HCT116 (cell line): Measurements from ENCODE around the gene DBNL. TPM values are rescaled to one million over a fixed set of nuclear protein-coding genes. Genes with fewer than 3 reads are reported as not detected.
"Not testable (repeated sequence)": the region's sequence is repeated elsewhere in the genome, so short reads cannot be mapped to it uniquely, and the experiment has no call there.

Experiments used
- ATAC-seq: fragments of 200-7000 bp; cut with Tn5 transposase; 2 replicates; pipeline ENCODE4 v1.9.1; 2020; ENCODE audit warnings: mild to moderate bottlenecking, moderate library complexity
- BruUV-seq: library from RNA; stranded (reverse); fragments of 400-500 nt; replicated peaks from 2 replicates; lab custom pipeline; 2021; lab: Mats Ljungman, UMichigan
- CTCF ChIA-PET: fragments of 300-600 bp; sonication (Branson Sonifier 250); formaldehyde crosslinking; loops from one replicate; lab custom pipeline; 2021; ENCODE audit warnings: antibody characterized with exemption; lab: Charles Lee
- POLR2A ChIA-PET: fragments of 300-600, 350-600 bp; sonication (Branson Sonifier 250); formaldehyde crosslinking; loops from one replicate; lab custom pipeline; 2021; ENCODE audit warnings: antibody characterized with exemption; lab: Charles Lee
- RAD21 ChIA-PET, 2 experiments: fragments of 300-600 bp; sonication (Branson Sonifier 250); formaldehyde crosslinking; loops; one replicate each; lab custom pipeline; 2023; ENCODE audit warnings: low total read pairs in 2 of 2; ENCODE audit not compliant: uncharacterized antibody in 2 of 2, unreplicated experiment in 2 of 2, low non-redundant PET in 1 of 2; lab: Charles Lee
- DNase-seq: peaks from one replicate; pipeline ENCODE4 v3.0.0-alpha.2; 2010; ENCODE audit warnings: low read depth, low spot score
- H2AFZ ChIP-seq: fragments of 200-600 bp; shearing (Covaris generic), sonication (generic); 2 replicates; pipeline ENCODE4 v1.6.1; 2017; ENCODE audit warnings: low read depth, mixed run types, mixed read lengths, antibody characterized with exemption, low read length; ENCODE audit not compliant: poor library complexity, severe bottlenecking
- H3K27ac ChIP-seq: 2 replicates; pipeline ENCODE4 v1.5.1; 2012; ENCODE audit warnings: low read depth, low read length
- H3K27me3 ChIP-seq: fragments of 200-600 bp; sonication (generic); 2 replicates; pipeline ENCODE4 v1.6.1; 2016; ENCODE audit warnings: mixed run types, low read length, mixed read lengths; ENCODE audit not compliant: insufficient read depth
- H3K36me3 ChIP-seq, 2 experiments: fragments of 200-500 bp in 1 of 2; fragments of 200-600 bp in 1 of 2; sonication (Bioruptor generic) in 1 of 2; sonication (generic) in 1 of 2; 2 replicates each; pipeline versions ENCODE4 v1.5.1 to v1.6.1; 2014 to 2016; ENCODE audit warnings: low read length in 2 of 2, inconsistent platforms in 1 of 2, mixed read lengths in 1 of 2, mixed run types in 1 of 2; ENCODE audit not compliant: insufficient read depth in 2 of 2, control insufficient read depth in 1 of 2
- H3K4me1 ChIP-seq, 2 experiments: fragments of 200-600 bp in 1 of 2; sonication (generic) in 1 of 2; 2 replicates each; pipeline versions ENCODE4 v1.5.1 to v1.6.1; 2012 to 2017; ENCODE audit warnings: low read length in 2 of 2, inconsistent platforms in 1 of 2, mild to moderate bottlenecking in 1 of 2, mixed read lengths in 1 of 2, mixed run types in 1 of 2, moderate library complexity in 1 of 2; ENCODE audit not compliant: insufficient read depth in 2 of 2, control insufficient read depth in 1 of 2
- H3K4me2 ChIP-seq: fragments of 200-600 bp; sonication (generic); 2 replicates; pipeline ENCODE4 v1.6.1; 2017; ENCODE audit warnings: mixed run types, low read length, mixed read lengths
- H3K4me3 ChIP-seq, 2 experiments: fragments of 200-600 bp in 1 of 2; sonication (generic) in 1 of 2; replicated peaks in 1 of 2; 2 replicates each; pipeline ENCODE4 v1.5.1; 2011 to 2016; ENCODE audit warnings: low read length in 2 of 2, control low read depth in 1 of 2, low read depth in 1 of 2, mild to moderate bottlenecking in 1 of 2, mixed read lengths in 1 of 2, mixed run types in 1 of 2
- H3K79me2 ChIP-seq: fragments of 200-600 bp; sonication (generic); 2 replicates; pipeline ENCODE4 v1.6.1; 2017; ENCODE audit warnings: mild to moderate bottlenecking, mixed run types, low read length, moderate library complexity, mixed read lengths; ENCODE audit not compliant: insufficient read depth
- H3K9ac ChIP-seq: fragments of 200-600 bp; sonication (generic); 2 replicates; pipeline ENCODE4 v1.6.1; 2016; ENCODE audit warnings: low read length, mixed read lengths
- H3K9me2 ChIP-seq: fragments of 200-600 bp; sonication (generic), shearing (Covaris generic); 2 replicates; pipeline ENCODE4 v1.6.1; 2017; ENCODE audit warnings: mixed run types, mild to moderate bottlenecking, moderate library complexity; ENCODE audit not compliant: insufficient read depth
- H3K9me3 ChIP-seq, 2 experiments: fragments of 200-500 bp in 1 of 2; fragments of 200-600 bp in 1 of 2; sonication (Bioruptor generic) in 1 of 2; sonication (generic) in 1 of 2; 2 replicates each; pipeline ENCODE4 v1.6.1; 2014 to 2017; ENCODE audit warnings: low read length in 2 of 2, mixed read lengths in 2 of 2, inconsistent platforms in 1 of 2, low read depth in 1 of 2, mild to moderate bottlenecking in 1 of 2, mixed run types in 1 of 2, moderate library complexity in 1 of 2; ENCODE audit not compliant: control insufficient read depth in 1 of 2, insufficient read depth in 1 of 2
- H4K20me1 ChIP-seq: fragments of 200-600 bp; sonication (generic), shearing (Covaris generic); 2 replicates; pipeline ENCODE4 v1.6.1; 2017; ENCODE audit warnings: mixed run types, mild to moderate bottlenecking, moderate library complexity; ENCODE audit not compliant: insufficient read depth
- intact Hi-C: fragments of 100-400 bp; cut with micrococcal nuclease; formaldehyde crosslinking; loops from 2 replicates; pipeline ENCODE4 v1.10.0; 2022
- total RNA-seq: library from RNA; stranded (reverse); gene quantifications from one replicate; pipeline ENCODE4 v1.2.1, GENCODE V29; 2021; ENCODE audit not compliant: unreplicated experiment

Gene DBNL
- total RNA-seq, 1 experiment from 2014 or later = 39.4 TPM

GRCh38 chr7:44031319-44031718 is 13.2 kb upstream of the DBNL start:
- CTCF ChIA-PET, DNase-seq, H3K9me3 ChIP-seq, POLR2A ChIA-PET, H3K9ac ChIP-seq, intact Hi-C loops, H3K4me3 ChIP-seq, H3K36me3 ChIP-seq, H3K9me2 ChIP-seq, ATAC-seq, H3K27me3 ChIP-seq, H3K27ac ChIP-seq, H3K4me1 ChIP-seq, H3K4me2 ChIP-seq, H3K79me2 ChIP-seq, H4K20me1 ChIP-seq, RAD21 ChIA-PET, H2AFZ ChIP-seq, BruUV-seq: not testable (repeated sequence)

- ATAC-seq, H2AFZ ChIP-seq, H3K79me2 ChIP-seq, DNase-seq, intact Hi-C loops, H3K27me3 ChIP-seq, CTCF ChIA-PET, H3K4me2 ChIP-seq, H4K20me1 ChIP-seq, H3K9me3 ChIP-seq, H3K9me2 ChIP-seq, H3K4me3 ChIP-seq, RAD21 ChIA-PET, H3K27ac ChIP-seq, H3K9ac ChIP-seq, H3K36me3 ChIP-seq, H3K4me1 ChIP-seq, POLR2A ChIA-PET, BruUV-seq: not testable (repeated sequence)
Measured at GRCh38 chr7:44032031-44032430, 12.5 kb upstream of the DBNL start.

- ATAC-seq, BruUV-seq: not testable (repeated sequence)
Measured at GRCh38 chr7:44033971-44034844, 10.3 kb upstream of the DBNL start.

GRCh38 chr7:44036364-44036763 is 8.1 kb upstream of the DBNL start:
- intact Hi-C loops, H2AFZ ChIP-seq, CTCF ChIA-PET, H3K9ac ChIP-seq, H3K27ac ChIP-seq, H3K4me1 ChIP-seq, H3K4me3 ChIP-seq, H3K27me3 ChIP-seq, H3K36me3 ChIP-seq, RAD21 ChIA-PET, H3K9me3 ChIP-seq, BruUV-seq, H4K20me1 ChIP-seq, H3K79me2 ChIP-seq, H3K9me2 ChIP-seq: not testable (repeated sequence)
- POLR2A ChIA-PET = interaction anchor here (0.5 kb wide), 1 partner anchor 39 kb away, joined by 3 read pairs; no protein-coding TSS in a partner anchor
- ATAC-seq = peak; percentile 88
- DNase-seq = peak; percentile 81
- H3K4me2 ChIP-seq = peak overlapping the region; percentile 40

More at GRCh38 chr7:44033971-44034844, 10.3 kb upstream of the DBNL start:
- H3K27ac ChIP-seq, POLR2A ChIA-PET, H3K9me2 ChIP-seq, H3K9ac ChIP-seq, DNase-seq, H3K79me2 ChIP-seq, RAD21 ChIA-PET, CTCF ChIA-PET, H3K4me3 ChIP-seq, H3K27me3 ChIP-seq, H2AFZ ChIP-seq, H4K20me1 ChIP-seq, H3K36me3 ChIP-seq, H3K4me1 ChIP-seq, H3K4me2 ChIP-seq, H3K9me3 ChIP-seq, intact Hi-C loops: not testable (repeated sequence)
